Naive thymus-derived CD4-positive, alpha-beta T cell (primary cell): ENCODE results near the gene SYNC. TPM values are rescaled to one million over a fixed set of nuclear protein-coding genes. Genes with fewer than 3 reads are reported as not detected.
A peak's percentile ranks its signal among the peaks of the same experiment; 100 is the strongest.

ENCODE experiments used
- ATAC-seq: fragments of 150-1000 bp; cut with Tn5 transposase; 2 replicates; pipeline ENCODE4 v1.10.0; 2021; ENCODE audit warnings: mild to moderate bottlenecking, moderate library complexity
- CTCF ChIA-PET: fragments of 350-600 bp; sonication (Branson Sonifier 250); formaldehyde crosslinking; loops from one replicate; lab custom pipeline; 2021; ENCODE audit warnings: antibody characterized with exemption; lab: Charles Lee
- POLR2A ChIA-PET: fragments of 350-600 bp; sonication (Branson Sonifier 250); formaldehyde crosslinking; loops from one replicate; lab custom pipeline; 2021; ENCODE audit warnings: antibody characterized with exemption, inconsistent platforms; lab: Charles Lee
- DNase-seq, 9 donors: peaks; one replicate each; pipeline versions ENCODE4 v3.0.0 to v3.0.0-alpha.2; 2020 to 2022; ENCODE audit warnings: mixed read lengths in 1 of 9
- H3K27ac ChIP-seq: one replicate; pipeline ENCODE4 v1.7.0; 2013; ENCODE audit warnings: mild to moderate bottlenecking, low read depth, low read length, moderate library complexity
- H3K27me3 ChIP-seq, 2 donors: one replicate each; pipeline ENCODE4 v1.7.0; 2013; ENCODE audit warnings: low read length in 2 of 2, mild to moderate bottlenecking in 2 of 2, moderate library complexity in 2 of 2; ENCODE audit not compliant: control insufficient read depth in 2 of 2, insufficient read depth in 2 of 2
- H3K36me3 ChIP-seq, 3 experiments: 1 replicate in 2 of 3; 2 replicates in 1 of 3; pipeline ENCODE4 v1.7.0; 2013; ENCODE audit warnings: low read length in 3 of 3, mild to moderate bottlenecking in 3 of 3, moderate library complexity in 1 of 3; ENCODE audit not compliant: insufficient read depth in 3 of 3, control insufficient read depth in 2 of 3
- H3K4me1 ChIP-seq, 2 donors: one replicate each; pipeline ENCODE4 v1.7.0; 2013; ENCODE audit warnings: low read length in 2 of 2, mild to moderate bottlenecking in 2 of 2, moderate library complexity in 1 of 2; ENCODE audit not compliant: control insufficient read depth in 2 of 2, insufficient read depth in 2 of 2
- H3K4me3 ChIP-seq: 2 replicates; pipeline ENCODE4 v1.7.0; 2013; ENCODE audit warnings: mild to moderate bottlenecking, low read length
- H3K9me3 ChIP-seq, 3 experiments: 1 replicate in 2 of 3; 2 replicates in 1 of 3; pipeline ENCODE4 v1.7.0; 2013; ENCODE audit warnings: low read length in 3 of 3; ENCODE audit not compliant: control insufficient read depth in 2 of 3
- H3K27ac Mint-ChIP-seq, 9 donors: one replicate each; pipeline ENCODE4 v1.8.0; 2020 to 2022; ENCODE audit warnings: mixed read lengths in 9 of 9, mild to moderate bottlenecking in 8 of 9, moderate library complexity in 5 of 9, inconsistent platforms in 2 of 9
- H3K27me3 Mint-ChIP-seq, 5 donors: one replicate each; pipeline ENCODE4 v1.8.0; 2021 to 2022; ENCODE audit warnings: mixed read lengths in 5 of 5, mild to moderate bottlenecking in 1 of 5
- H3K36me3 Mint-ChIP-seq, 5 donors: one replicate each; pipeline ENCODE4 v1.8.0; 2020 to 2022; ENCODE audit warnings: mixed read lengths in 5 of 5, mild to moderate bottlenecking in 3 of 5, inconsistent platforms in 1 of 5
- H3K4me1 Mint-ChIP-seq, 7 donors: one replicate each; pipeline ENCODE4 v1.8.0; 2020 to 2022; ENCODE audit warnings: mixed read lengths in 7 of 7, mild to moderate bottlenecking in 3 of 7, inconsistent platforms in 1 of 7
- H3K4me3 Mint-ChIP-seq, 10 donors: one replicate each; pipeline ENCODE4 v1.8.0; 2020 to 2022; ENCODE audit warnings: mild to moderate bottlenecking in 10 of 10, mixed read lengths in 10 of 10, moderate library complexity in 6 of 10, inconsistent platforms in 2 of 10
- H3K9me3 Mint-ChIP-seq, 11 donors: one replicate each; pipeline ENCODE4 v1.8.0; 2020 to 2022; ENCODE audit warnings: mixed read lengths in 11 of 11, mild to moderate bottlenecking in 4 of 11, inconsistent platforms in 1 of 11, moderate library complexity in 1 of 11
- intact Hi-C, 2 donors: fragments of 100-400 bp; cut with micrococcal nuclease; formaldehyde crosslinking; loops; one replicate each; pipeline ENCODE4 v1.15.1; 2023
- polyA plus RNA-seq, 2 donors: library from polyadenylated mRNA; unstranded; fragments of 300-500 nt; fragmentation: Illumina TruSeq; gene quantifications; one replicate each; pipeline ENCODE4 v1.2.3, GENCODE V29; 2021
- total RNA-seq, 6 experiments: library from RNA in 5 of 6; stranded (reverse) in 5 of 6; gene quantifications; 1 replicate in 5 of 6; 2 replicates in 1 of 6; pipeline ENCODE4 v1.2.3 and lab custom pipeline; 2021 to 2026

The SYNC gene
- total RNA-seq (not detected), polyA plus RNA-seq (not detected), total RNA-seq (lab: John Stamatoyannopoulos, UW) (not detected)

GRCh38 chr1:32702599-32703478 lies at the start of gene SYNC:
TSS of gene SYNC (minus strand) at chr1:32702770. CDS start at chr1:32702660, 110 bp downstream.
- POLR2A ChIA-PET: interaction anchor here (0.6 kb wide), 1 partner anchor 73 kb away, joined by 3 read pairs; no protein-coding TSS in a partner anchor
- peaks cover 44 to 53% (median 47%) of the 10 kb centered on the region in 5 donors for H3K27me3 Mint-ChIP-seq
- Histone ChIP-seq H3K4me3 (no peak within 1 kb of the TSS), H3K4me1 (peaks cover 3 to 8% of the 10 kb centered on the region in 2 donors), H3K36me3 (no peaks in the 10 kb centered on the region), H3K27me3 (peaks cover 0 to 3% of the 10 kb centered on the region in 2 donors), H3K27ac (no peak within 1 kb of the TSS), H3K9me3 (no peaks in the 10 kb centered on the region)
- DNase-seq: peak in 2 of 9 donors; percentile 11 to 33
- ATAC-seq: peak; percentile 63
- peaks cover 7 to 14% (median 9%) of the 10 kb centered on the region in 7 donors for H3K4me1 Mint-ChIP-seq
- intact Hi-C loops: no loop called here
- peak within 1 kb of the TSS in 1 of 9 donors; percentile 42 for H3K27ac Mint-ChIP-seq
- CTCF ChIA-PET: no interaction called here
- H3K9me3 Mint-ChIP-seq: peaks cover 0 to 5% (median 0%) of the 10 kb centered on the region in 11 donors
- H3K36me3 Mint-ChIP-seq: peaks cover 0 to 7% (median 0%) of the 10 kb centered on the region in 5 donors
- H3K4me3 Mint-ChIP-seq: peak within 1 kb of the TSS; percentile 48 to 83 (median 63)

- CTCF ChIA-PET: interaction anchor here (1.6 kb wide), 1 partner anchor 22 kb away, joined by 3 read pairs; no protein-coding TSS in a partner anchor
These were observed 47.2 kb upstream of the SYNC start for GRCh38 chr1:32749771-32750170.

GRCh38 chr1:32749332-32749731 lies 46.8 kb upstream of the SYNC start:
- CTCF ChIA-PET: interaction anchor here (1.6 kb wide), 1 partner anchor 23 kb away, joined by 3 read pairs; no protein-coding TSS in a partner anchor
- H3K9me3 ChIP-seq: no peaks in the 10 kb centered on the region
- H3K27me3 ChIP-seq: no peaks in the 10 kb centered on the region
- Mint-ChIP-seq H3K9me3 (no peaks in the 10 kb centered on the region), H3K36me3 (no peaks in the 10 kb centered on the region), H3K4me3 (no peak overlapping the region), H3K27me3 (peaks cover 0 to 36% (median 4%) of the 10 kb centered on the region in 5 donors), H3K27ac (no peak overlapping the region), H3K4me1 (peaks cover 0 to 18% (median 12%) of the 10 kb centered on the region in 7 donors)
- no peak overlapping the region for H3K4me3 ChIP-seq
- H3K4me1 ChIP-seq: peaks cover 0 to 4% of the 10 kb centered on the region in 2 donors
- ATAC-seq (no peak), DNase-seq (no peak)
- no peak overlapping the region for H3K27ac ChIP-seq
- no peaks in the 10 kb centered on the region for H3K36me3 ChIP-seq
- POLR2A ChIA-PET: no interaction called here
- intact Hi-C loops: no loop called here

More at GRCh38 chr1:32749771-32750170, 47.2 kb upstream of the SYNC start:
- intact Hi-C loops: loop anchor here (5.0 to 10.0 kb wide), 3 partner anchors 32 to 705 kb away; no protein-coding TSS in a partner anchor
- Histone ChIP-seq H3K4me1 (peaks cover 0 to 4% of the 10 kb centered on the region in 2 donors), H3K36me3 (no peaks in the 10 kb centered on the region), H3K27ac (no peak overlapping the region), H3K9me3 (no peaks in the 10 kb centered on the region), H3K27me3 (no peaks in the 10 kb centered on the region), H3K4me3 (no peak overlapping the region)
- peaks cover 0 to 34% (median 4%) of the 10 kb centered on the region in 5 donors for H3K27me3 Mint-ChIP-seq
- ATAC-seq (no peak), DNase-seq (no peak)
- H3K27ac Mint-ChIP-seq: no peak overlapping the region
- POLR2A ChIA-PET: no interaction called here
- H3K4me3 Mint-ChIP-seq: no peak overlapping the region
- H3K4me1 Mint-ChIP-seq: peaks cover 0 to 21% (median 15%) of the 10 kb centered on the region in 7 donors
- no peaks in the 10 kb centered on the region for H3K9me3 Mint-ChIP-seq
- H3K36me3 Mint-ChIP-seq: no peaks in the 10 kb centered on the region

- Mint-ChIP-seq H3K4me3 (no peak overlapping the region), H3K27ac (no peak overlapping the region), H3K4me1 (peaks cover 0 to 14% (median 9%) of the 10 kb centered on the region in 7 donors), H3K27me3 (peaks cover 0 to 37% (median 5%) of the 10 kb centered on the region in 5 donors), H3K9me3 (no peaks in the 10 kb centered on the region), H3K36me3 (no peaks in the 10 kb centered on the region)
- ATAC-seq (no peak), DNase-seq (no peak)
- intact Hi-C loops: no loop called here
- no peak overlapping the region for H3K27ac ChIP-seq
- ChIA-PET POLR2A (no interaction called here), CTCF (no interaction called here)
- H3K4me3 ChIP-seq: no peak overlapping the region
- H3K4me1 ChIP-seq: peaks cover 0 to 4% of the 10 kb centered on the region in 2 donors
- no peaks in the 10 kb centered on the region for H3K27me3 ChIP-seq
- H3K9me3 ChIP-seq: no peaks in the 10 kb centered on the region
- H3K36me3 ChIP-seq: no peaks in the 10 kb centered on the region
These were observed 46.4 kb upstream of the SYNC start for GRCh38 chr1:32748926-32749325.

- H3K36me3 ChIP-seq: no peaks in the 10 kb centered on the region
- H3K27me3 ChIP-seq: no peaks in the 10 kb centered on the region
- no peaks in the 10 kb centered on the region for H3K9me3 ChIP-seq
- ATAC-seq: no peak
- Mint-ChIP-seq H3K4me3 (no peak overlapping the region), H3K9me3 (no peaks in the 10 kb centered on the region), H3K4me1 (peaks cover 0 to 12% (median 7%) of the 10 kb centered on the region in 7 donors), H3K27ac (peak overlapping the region in 1 of 9 donors; percentile 74), H3K27me3 (peaks cover 0 to 41% (median 6%) of the 10 kb centered on the region in 5 donors), H3K36me3 (no peaks in the 10 kb centered on the region)
- peaks cover 0 to 4% of the 10 kb centered on the region in 2 donors for H3K4me1 ChIP-seq
- POLR2A ChIA-PET: no interaction called here
- CTCF ChIA-PET: no interaction called here
- H3K4me3 ChIP-seq: no peak overlapping the region
- intact Hi-C loops: no loop called here
- no peak for DNase-seq
- no peak overlapping the region for H3K27ac ChIP-seq
These were observed 45.8 kb upstream of the SYNC start for GRCh38 chr1:32748348-32748747.

GRCh38 chr1:32746130-32746529 lies 43.6 kb upstream of the SYNC start:
- CTCF ChIA-PET: interaction anchor here (0.7 kb wide), 1 partner anchor 34 kb away, joined by 6 read pairs; no protein-coding TSS in a partner anchor
- POLR2A ChIA-PET: no interaction called here
- H3K36me3 Mint-ChIP-seq: no peaks in the 10 kb centered on the region
- H3K4me1 ChIP-seq: no peaks in the 10 kb centered on the region
- DNase-seq: no peak
- peak overlapping the region in 1 of 10 donors; percentile 74 for H3K4me3 Mint-ChIP-seq
- H3K9me3 Mint-ChIP-seq: no peaks in the 10 kb centered on the region
- H3K9me3 ChIP-seq: no peaks in the 10 kb centered on the region
- peaks cover 0 to 42% (median 9%) of the 10 kb centered on the region in 5 donors for H3K27me3 Mint-ChIP-seq
- H3K27ac Mint-ChIP-seq: no peak overlapping the region
- H3K4me3 ChIP-seq: no peak overlapping the region
- no peak overlapping the region for H3K27ac ChIP-seq
- intact Hi-C loops: no loop called here
- peaks cover 0 to 8% of the 10 kb centered on the region in 2 donors for H3K27me3 ChIP-seq
- H3K36me3 ChIP-seq: no peaks in the 10 kb centered on the region
- H3K4me1 Mint-ChIP-seq: peaks cover 0 to 3% (median 0%) of the 10 kb centered on the region in 7 donors
- no peak for ATAC-seq
